Measurements from ENCODE around the gene PCCA.
"Not testable (repeated sequence)": the region's sequence is repeated elsewhere in the genome, so short reads cannot be mapped to it uniquely, and the experiment has no call there.

Gene PCCA

GRCh38 chr13:100306434-100306999 is 217.6 kb downstream of the PCCA start:
- Histone ChIP-seq H3K4me3 (ENCODE audit: low read length) (no peak overlapping the region), H3K4me1 (ENCODE audit: low read length) (peaks cover 4% of the 10 kb centered on the region; the same call in 1 of the 2 replicates), H3K9me3 (ENCODE audit: insufficient read depth, low read length) (no peaks in the 10 kb centered on the region), H2AFZ (ENCODE audit: low read depth, low read length) (no peak overlapping the region), H3K4me2 (ENCODE audit: low read length) (no peak overlapping the region), H3K79me2 (ENCODE audit: low read length) (no peaks in the 10 kb centered on the region), H3K27ac (ENCODE audit: low read length) (no peak overlapping the region), H4K20me1 (ENCODE audit: insufficient read depth, low read length) (no peaks in the 10 kb centered on the region), H3K27me3 (ENCODE audit: low read depth, low read length) (no peaks in the 10 kb centered on the region), H3K36me3 (replicated peaks; ENCODE audit: low read depth, low read length) (no peaks in the 10 kb centered on the region), H3K9ac (ENCODE audit: low read length) (no peak overlapping the region)
- TF ChIP-seq EZH2phosphoT487 (IDR thresholded peaks at IDR 0.05; ENCODE audit: low read depth) (no peak), CTCF (IDR thresholded peaks at IDR 0.05; ENCODE audit: low read depth, low read length) (no peak)

DNA sequence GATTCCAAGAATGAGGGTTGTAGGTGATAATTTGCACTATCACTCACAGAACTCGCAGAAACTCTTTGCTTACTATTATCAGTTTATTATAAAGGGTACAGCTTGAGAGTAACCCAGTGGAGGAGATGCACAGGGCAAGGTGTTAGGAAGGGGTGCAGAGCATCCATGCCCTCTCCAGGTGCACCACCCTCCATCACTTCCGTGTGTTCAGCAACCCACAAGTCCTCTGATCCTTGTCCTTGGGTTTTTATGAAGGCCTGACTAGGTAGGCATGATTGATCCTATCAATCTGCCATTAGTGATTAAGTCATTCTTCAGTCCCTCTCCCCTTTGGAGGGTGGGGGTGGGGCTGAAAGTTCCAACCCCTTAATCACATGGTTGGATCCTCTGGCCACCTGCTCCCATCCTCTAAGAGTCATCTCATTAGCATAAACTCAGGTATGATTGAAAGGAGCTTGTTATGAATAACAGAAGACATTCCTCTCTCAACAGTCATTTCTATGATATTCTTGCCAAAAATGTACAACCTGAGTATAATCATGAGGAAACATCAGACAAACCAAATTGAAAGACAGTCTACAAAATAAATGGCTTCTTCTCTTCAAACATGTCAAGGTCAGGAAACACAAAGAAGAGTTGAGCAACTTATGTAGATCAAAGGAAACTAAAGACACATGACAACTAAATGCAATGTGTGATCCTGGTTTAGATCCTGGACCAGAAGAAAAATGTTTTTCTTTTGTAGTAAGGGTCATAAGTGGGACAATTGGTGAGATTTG is 225.4 kb downstream of the PCCA start:
- Histone ChIP-seq H3K9me3 (ENCODE audit: insufficient read depth, low read length) (no peaks in the 10 kb centered on the region), H3K9ac (ENCODE audit: low read length) (no peak overlapping the region), H3K4me1 (ENCODE audit: low read length) (no peaks in the 10 kb centered on the region), H3K4me3 (ENCODE audit: low read length) (no peak overlapping the region), H4K20me1 (ENCODE audit: insufficient read depth, low read length) (no peaks in the 10 kb centered on the region), H2AFZ (ENCODE audit: low read depth, low read length) (no peak overlapping the region), H3K4me2 (ENCODE audit: low read length) (no peak overlapping the region), H3K27ac (ENCODE audit: low read length) (no peak overlapping the region), H3K79me2 (ENCODE audit: low read length) (no peaks in the 10 kb centered on the region), H3K36me3 (replicated peaks; ENCODE audit: low read depth, low read length) (no peaks in the 10 kb centered on the region), H3K27me3 (ENCODE audit: low read depth, low read length) (no peaks in the 10 kb centered on the region)
- TF ChIP-seq CTCF (IDR thresholded peaks at IDR 0.05; ENCODE audit: low read depth, low read length) (no peak), EZH2phosphoT487 (IDR thresholded peaks at IDR 0.05; ENCODE audit: low read depth) (no peak)

GRCh38 chr13:100315522-100315921 is 226.6 kb downstream of the PCCA start:
- Histone ChIP-seq H2AFZ (ENCODE audit: low read depth, low read length) (no peak overlapping the region), H3K9me3 (ENCODE audit: insufficient read depth, low read length) (no peaks in the 10 kb centered on the region), H3K36me3 (replicated peaks; ENCODE audit: low read depth, low read length) (no peaks in the 10 kb centered on the region), H3K27me3 (ENCODE audit: low read depth, low read length) (no peaks in the 10 kb centered on the region), H3K4me2 (ENCODE audit: low read length) (no peak overlapping the region), H4K20me1 (ENCODE audit: insufficient read depth, low read length) (no peaks in the 10 kb centered on the region), H3K79me2 (ENCODE audit: low read length) (no peaks in the 10 kb centered on the region), H3K9ac (ENCODE audit: low read length) (no peak overlapping the region), H3K4me3 (ENCODE audit: low read length) (no peak overlapping the region), H3K27ac (ENCODE audit: low read length) (no peak overlapping the region), H3K4me1 (ENCODE audit: low read length) (no peaks in the 10 kb centered on the region)
- TF ChIP-seq CTCF (IDR thresholded peaks at IDR 0.05; ENCODE audit: low read depth, low read length) (no peak), EZH2phosphoT487 (IDR thresholded peaks at IDR 0.05; ENCODE audit: low read depth) (no peak)

DNA sequence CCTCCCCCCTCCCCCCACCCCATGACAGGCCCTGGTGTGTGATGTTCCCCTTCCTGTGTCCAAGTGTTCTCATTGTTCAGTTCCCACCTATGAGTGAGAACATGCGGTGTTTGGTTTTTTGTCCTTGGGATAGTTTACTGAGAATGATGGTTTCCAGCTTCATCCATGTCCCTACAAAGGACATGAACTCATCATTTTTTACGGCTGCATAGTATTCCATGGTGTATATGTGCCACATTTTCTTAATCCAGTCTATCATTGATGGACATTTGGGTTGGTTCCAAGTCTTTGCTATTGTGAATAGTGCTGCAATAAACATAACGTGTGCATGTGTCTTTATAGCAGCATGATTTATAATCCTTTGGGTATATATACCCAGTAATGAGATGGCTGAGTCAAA is 229.6 kb downstream of the PCCA start:
- H3K36me3 ChIP-seq (replicated peaks; ENCODE audit: low read depth, low read length); H2AFZ ChIP-seq (ENCODE audit: low read depth, low read length); H3K4me3 ChIP-seq (ENCODE audit: low read length); H3K27me3 ChIP-seq (ENCODE audit: low read depth, low read length); H4K20me1 ChIP-seq (ENCODE audit: insufficient read depth, low read length); H3K9me3 ChIP-seq (ENCODE audit: insufficient read depth, low read length); H3K27ac ChIP-seq (ENCODE audit: low read length); H3K9ac ChIP-seq (ENCODE audit: low read length); H3K4me2 ChIP-seq (ENCODE audit: low read length); H3K79me2 ChIP-seq (ENCODE audit: low read length); H3K4me1 ChIP-seq (ENCODE audit: low read length): not testable (repeated sequence)
